ENCODE data around the gene EIF4G1. TPM values are rescaled to one million over a fixed set of nuclear protein-coding genes. Genes with fewer than 3 reads are reported as not detected.
A peak's percentile ranks its signal among the peaks of the same experiment; 100 is the strongest.

The EIF4G1 gene
- total RNA-seq, 1 experiment from 2014 or later, result 422 TPM

DNA sequence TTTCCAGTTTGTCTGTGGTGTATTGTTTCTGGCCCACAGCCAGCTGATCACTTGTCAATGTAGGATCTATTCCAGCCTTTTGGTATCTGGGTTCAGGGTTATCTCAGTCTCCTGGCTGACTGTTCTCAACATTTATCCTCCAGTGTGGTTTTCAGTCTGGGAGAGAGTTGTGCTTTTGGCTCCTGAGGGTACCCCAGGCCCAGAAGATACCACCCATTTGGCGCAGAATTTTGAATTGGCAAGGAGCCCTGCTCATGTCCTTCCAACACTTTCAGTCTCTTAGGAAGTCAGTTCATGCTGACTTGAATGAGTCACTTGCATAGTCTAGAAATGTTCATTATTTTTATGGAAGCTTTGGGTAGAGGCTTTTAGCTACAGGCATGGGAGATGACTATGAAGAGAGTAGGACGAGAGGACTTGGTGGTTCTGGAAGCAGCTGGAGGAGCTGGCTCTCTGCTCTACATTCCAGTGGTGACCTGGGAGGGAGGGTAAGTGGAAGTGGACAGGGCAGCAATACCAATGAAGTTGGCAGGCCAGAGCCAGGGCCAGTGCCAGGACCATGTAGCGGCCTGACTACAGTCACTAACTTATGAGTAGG is 54.3 kb downstream of the EIF4G1 start:
- DNase-seq (ENCODE audit: low read depth), result peak; percentile 75

- peak; percentile 86 for DNase-seq (ENCODE audit: low read depth)
These were observed 57.2 kb downstream of the EIF4G1 start for GRCh38 chr3:184371570-184372018.

GRCh38 chr3:184372296-184372821 is 58.0 kb downstream of the EIF4G1 start:
- DNase-seq (ENCODE audit: low read depth), result no peak

- DNase-seq (ENCODE audit: low read depth), result no peak
These were observed 58.5 kb downstream of the EIF4G1 start for GRCh38 chr3:184372911-184373310.

DNA sequence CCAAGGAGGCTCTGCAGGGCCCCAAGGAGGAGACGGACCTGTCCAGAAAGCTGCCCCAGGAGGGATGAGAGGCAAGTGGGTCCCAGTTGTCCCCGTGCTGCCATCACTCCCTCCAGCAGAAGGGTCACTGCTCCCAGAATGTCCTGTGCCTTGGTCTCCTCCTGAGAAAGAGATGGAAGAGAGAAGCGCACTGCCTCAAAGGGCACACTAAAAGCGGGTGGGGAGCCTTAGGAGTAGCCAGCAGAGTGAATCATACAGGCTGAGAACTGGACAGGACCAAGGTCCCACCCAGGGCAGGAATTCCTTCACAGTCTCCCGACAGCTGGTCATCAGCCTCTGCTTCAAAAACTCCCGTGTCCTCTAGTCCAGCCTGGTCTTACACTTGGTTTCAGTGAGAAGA is 59.0 kb downstream of the EIF4G1 start:
- DNase-seq (ENCODE audit: low read depth), result no peak

- DNase-seq (ENCODE audit: low read depth), result no peak
These were observed 61.5 kb downstream of the EIF4G1 start for GRCh38 chr3:184375747-184376461.

GRCh38 chr3:184377374-184377773 is 63.0 kb downstream of the EIF4G1 start:
- DNase-seq (ENCODE audit: low read depth), result no peak

- DNase-seq (ENCODE audit: low read depth), result no peak
These were observed 63.6 kb downstream of the EIF4G1 start, which contains the start of gene THPO for GRCh38 chr3:184377882-184378445. TSS of gene THPO (minus strand) at chr3:184378207. CDS start at chr3:184376259, 1,948 bp downstream.

- DNase-seq (ENCODE audit: low read depth), result no peak
These were observed 64.4 kb downstream of the EIF4G1 start for GRCh38 chr3:184378651-184379357.

DNA sequence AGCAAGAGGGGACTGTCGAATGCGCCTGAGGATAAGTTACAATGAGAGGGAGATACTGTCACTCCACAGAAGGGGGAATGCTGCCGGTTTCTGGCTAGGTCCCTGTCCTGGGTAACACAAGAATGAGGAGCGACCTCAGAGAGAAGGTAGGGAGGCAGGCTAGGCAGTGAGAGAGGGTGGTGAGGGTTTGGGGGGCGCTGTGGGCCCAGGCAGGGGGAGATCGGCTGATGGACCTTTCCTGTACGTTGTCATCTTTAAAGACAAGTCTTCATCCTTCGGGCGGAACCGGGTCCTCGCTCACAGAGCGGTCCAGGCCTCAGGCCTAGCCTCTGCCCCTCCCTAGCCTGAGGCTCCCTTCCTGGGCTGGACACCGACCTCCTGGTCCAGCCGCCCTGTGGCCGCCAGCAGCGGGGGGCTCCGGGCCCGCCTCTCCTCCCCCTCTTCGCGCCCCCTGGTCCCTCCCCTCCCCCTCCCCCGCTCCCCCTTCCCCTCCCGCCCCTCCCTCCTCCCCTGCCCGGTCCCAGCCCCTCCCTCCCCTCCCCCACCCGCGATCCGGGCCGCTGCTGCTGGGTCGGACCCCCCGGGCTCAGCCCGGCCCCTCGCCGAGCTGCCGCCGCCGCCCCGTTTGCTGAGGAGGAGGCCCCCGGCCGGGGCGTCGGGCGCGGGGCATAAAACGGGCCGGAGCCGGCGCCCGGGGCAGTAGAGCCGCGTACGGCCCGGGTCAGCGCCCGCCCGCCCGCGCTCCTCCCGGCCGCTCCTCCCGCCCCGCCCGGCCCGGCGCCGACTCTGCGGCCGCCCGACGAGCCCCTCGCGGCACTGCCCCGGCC is 65.2 kb downstream of the EIF4G1 start, which contains the start of gene CHRD:
Gene CHRD, plus strand, starts transcription at position 697 of the 827 bp plus-strand sequence. CDS start 265 bp downstream, outside the sequence.
- DNase-seq (ENCODE audit: low read depth), result no peak

- DNase-seq (ENCODE audit: low read depth), result peak; percentile 34
These were observed 65.8 kb downstream of the EIF4G1 start for GRCh38 chr3:184380185-184380626.

DNA sequence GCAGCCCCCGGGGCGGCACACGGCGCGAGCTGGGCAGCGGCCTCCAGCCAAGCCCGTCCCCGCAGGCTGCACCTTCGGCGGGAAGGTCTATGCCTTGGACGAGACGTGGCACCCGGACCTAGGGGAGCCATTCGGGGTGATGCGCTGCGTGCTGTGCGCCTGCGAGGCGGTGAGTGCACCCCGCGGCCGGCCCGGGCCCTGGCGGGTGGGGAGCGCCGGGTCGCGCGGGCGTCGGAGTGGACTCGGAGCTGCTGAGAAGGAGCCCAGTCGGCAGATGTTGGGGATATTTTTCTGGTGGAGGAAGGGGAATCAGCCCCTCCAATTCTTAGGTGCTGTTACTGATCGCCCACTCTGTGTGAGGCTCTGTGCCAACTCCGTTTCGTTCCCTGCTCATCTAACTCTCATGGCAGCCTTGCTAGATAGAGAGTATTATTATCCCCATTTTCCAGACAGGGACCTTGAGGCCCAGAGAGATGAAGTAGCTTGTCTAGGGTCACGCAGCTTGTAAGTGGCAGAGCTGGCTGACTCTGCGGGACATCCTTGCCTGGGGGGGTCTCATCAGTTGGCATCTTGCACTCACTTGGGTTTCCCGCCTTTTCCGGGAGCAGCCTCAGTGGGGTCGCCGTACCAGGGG is 66.3 kb downstream of the EIF4G1 start:
- DNase-seq (ENCODE audit: low read depth), result no peak

DNA sequence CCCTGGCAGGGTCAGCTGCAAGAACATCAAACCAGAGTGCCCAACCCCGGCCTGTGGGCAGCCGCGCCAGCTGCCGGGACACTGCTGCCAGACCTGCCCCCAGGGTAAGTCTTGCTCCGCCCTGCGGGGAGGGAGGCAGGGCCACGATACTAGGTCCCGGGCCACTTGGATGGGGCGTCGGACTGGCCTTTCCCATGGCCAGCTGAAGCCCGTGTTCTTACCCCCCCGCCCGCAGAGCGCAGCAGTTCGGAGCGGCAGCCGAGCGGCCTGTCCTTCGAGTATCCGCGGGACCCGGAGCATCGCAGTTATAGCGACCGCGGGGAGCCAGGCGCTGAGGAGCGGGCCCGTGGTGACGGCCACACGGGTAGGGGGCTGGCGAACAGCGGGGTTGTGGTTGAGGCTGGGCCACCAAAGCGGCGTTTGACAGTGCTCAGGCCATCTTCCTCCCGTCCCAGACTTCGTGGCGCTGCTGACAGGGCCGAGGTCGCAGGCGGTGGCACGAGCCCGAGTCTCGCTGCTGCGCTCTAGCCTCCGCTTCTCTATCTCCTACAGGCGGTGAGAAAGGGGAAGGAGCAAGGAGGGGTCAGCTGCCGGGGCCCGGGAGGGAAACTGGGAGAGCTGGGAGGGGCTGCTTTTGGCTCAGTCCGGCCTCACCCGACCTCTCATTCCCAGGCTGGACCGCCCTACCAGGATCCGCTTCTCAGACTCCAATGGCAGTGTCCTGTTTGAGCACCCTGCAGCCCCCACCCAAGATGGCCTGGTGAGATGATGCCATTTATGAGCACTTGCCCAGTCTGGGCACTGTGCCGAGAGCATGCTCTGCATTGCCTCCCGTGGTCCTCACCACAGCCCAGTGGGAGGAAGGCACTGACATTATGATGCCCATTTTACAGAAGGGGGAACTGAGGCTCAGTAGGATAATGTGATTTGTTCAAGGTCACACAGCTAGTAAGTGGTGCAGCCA is 67.1 kb downstream of the EIF4G1 start:
- no peak for DNase-seq (ENCODE audit: low read depth)

DNA sequence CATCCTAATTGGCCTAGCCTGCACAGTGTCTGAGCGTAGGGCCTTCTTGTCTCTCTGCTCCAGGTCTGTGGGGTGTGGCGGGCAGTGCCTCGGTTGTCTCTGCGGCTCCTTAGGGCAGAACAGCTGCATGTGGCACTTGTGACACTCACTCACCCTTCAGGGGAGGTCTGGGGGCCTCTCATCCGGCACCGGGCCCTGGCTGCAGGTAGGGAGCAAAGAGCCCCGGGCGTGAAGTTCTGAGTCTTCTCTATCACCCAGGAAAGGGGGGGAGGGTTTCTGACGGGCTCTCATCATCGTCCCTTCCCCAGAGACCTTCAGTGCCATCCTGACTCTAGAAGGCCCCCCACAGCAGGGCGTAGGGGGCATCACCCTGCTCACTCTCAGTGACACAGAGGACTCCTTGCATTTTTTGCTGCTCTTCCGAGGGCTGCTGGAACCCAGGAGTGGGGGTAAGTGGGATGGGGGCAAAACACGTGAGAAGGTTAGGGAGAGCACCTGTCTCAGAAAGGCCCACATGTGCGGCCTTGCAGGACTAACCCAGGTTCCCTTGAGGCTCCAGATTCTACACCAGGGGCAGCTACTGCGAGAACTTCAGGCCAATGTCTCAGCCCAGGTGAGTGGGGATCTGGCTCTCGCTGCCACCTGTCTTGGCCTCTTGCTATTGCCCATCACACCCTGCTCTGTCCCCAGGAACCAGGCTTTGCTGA is 68.1 kb downstream of the EIF4G1 start:
- no peak for DNase-seq (ENCODE audit: low read depth)

DNA sequence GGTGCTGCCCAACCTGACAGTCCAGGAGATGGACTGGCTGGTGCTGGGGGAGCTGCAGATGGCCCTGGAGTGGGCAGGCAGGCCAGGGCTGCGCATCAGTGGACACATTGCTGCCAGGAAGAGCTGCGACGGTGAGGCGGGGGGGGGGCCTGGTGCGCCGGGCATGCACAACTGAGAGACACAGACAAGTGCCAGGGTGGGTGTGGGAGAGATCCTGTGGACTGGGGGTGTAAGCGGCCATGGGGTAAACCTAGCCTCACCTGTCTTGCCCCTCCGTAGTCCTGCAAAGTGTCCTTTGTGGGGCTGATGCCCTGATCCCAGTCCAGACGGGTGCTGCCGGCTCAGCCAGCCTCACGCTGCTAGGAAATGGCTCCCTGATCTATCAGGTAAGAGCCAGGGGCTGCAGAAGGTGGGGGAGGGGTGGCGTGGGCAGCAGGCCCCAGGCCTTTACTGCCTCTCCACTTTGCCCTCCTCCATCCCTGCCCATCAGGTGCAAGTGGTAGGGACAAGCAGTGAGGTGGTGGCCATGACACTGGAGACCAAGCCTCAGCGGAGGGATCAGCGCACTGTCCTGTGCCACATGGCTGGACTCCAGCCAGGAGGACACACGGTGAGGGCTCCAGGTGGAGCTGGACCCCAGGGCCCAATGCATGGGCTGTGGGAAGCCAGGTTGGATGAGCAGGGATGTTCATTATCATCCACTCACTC is 68.8 kb downstream of the EIF4G1 start:
- no peak for DNase-seq (ENCODE audit: low read depth)

DNA sequence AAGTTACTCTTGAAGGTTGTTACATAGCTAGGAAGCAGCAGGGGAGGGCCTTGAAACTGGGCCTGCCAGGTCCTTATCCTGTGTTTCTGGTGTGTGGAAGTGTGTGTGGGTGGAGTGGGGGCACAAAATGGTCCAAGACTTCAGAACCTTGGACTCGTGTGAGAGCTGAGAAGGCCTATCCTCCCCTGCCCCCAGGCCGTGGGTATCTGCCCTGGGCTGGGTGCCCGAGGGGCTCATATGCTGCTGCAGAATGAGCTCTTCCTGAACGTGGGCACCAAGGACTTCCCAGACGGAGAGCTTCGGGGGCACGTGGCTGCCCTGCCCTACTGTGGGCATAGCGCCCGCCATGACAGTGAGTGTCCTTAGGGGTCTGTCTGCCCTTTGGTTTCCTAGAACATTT is 69.9 kb downstream of the EIF4G1 start:
- DNase-seq (ENCODE audit: low read depth), result no peak

Measured in M059J (cell line).